HepG2 (cell line): Measurements from ENCODE around the gene OPA3. TPM values are rescaled to one million over a fixed set of nuclear protein-coding genes. Genes with fewer than 3 reads are reported as not detected.

Experiments used
- CEBPB ChIP-seq: IDR thresholded peaks from 2 replicates; pipeline ENCODE4 v1.6.1; 2011; ENCODE audit warnings: low read depth, low read length, improper control_type of control experiment, borderline replicate concordance
- FOXK2 ChIP-seq: fragments of 450-650 bp; IDR thresholded peaks from 2 replicates; pipeline ENCODE4 v1.6.1; 2016
- HNRNPH1 ChIP-seq: fragments of 200-400 bp; formaldehyde crosslinking; optimal IDR thresholded peaks from 2 replicates; pipeline ENCODE3; 2017; ENCODE audit warnings: mild to moderate bottlenecking, low read depth, low read length
- IRX3 ChIP-seq: sonication (generic); formaldehyde crosslinking; IDR thresholded peaks from 2 replicates; pipeline ENCODE4 v1.8.1; 2023; ENCODE audit warnings: mild to moderate bottlenecking, low read depth, missing genetic modification reagents, borderline replicate concordance
- MBD4 ChIP-seq: IDR thresholded peaks from 2 replicates; pipeline ENCODE4 v1.6.1; 2012; ENCODE audit warnings: low read length, inconsistent platforms, borderline replicate concordance
- MED1 ChIP-seq: sonication (generic); formaldehyde crosslinking; IDR thresholded peaks from 2 replicates; pipeline ENCODE4 v1.4.0; 2020; ENCODE audit warnings: missing genetic modification reagents
- MEF2D ChIP-seq: sonication (generic); formaldehyde crosslinking; IDR thresholded peaks from 2 replicates; pipeline ENCODE4 v1.5.1; 2020; ENCODE audit warnings: mild to moderate bottlenecking, missing genetic modification reagents
- MTF1 ChIP-seq: sonication (generic); formaldehyde crosslinking; IDR thresholded peaks from 2 replicates; pipeline ENCODE4 v1.5.0; 2020; ENCODE audit warnings: missing genetic modification reagents
- NFKBIZ ChIP-seq: IDR thresholded peaks from 2 replicates; pipeline ENCODE4 v1.6.1; 2018; ENCODE audit warnings: missing genetic modification reagents, missing compliant biosample characterization
- SIX1 ChIP-seq: sonication (generic); formaldehyde crosslinking; IDR thresholded peaks from 2 replicates; pipeline ENCODE4 v1.4.0; 2020; ENCODE audit warnings: missing genetic modification reagents, borderline replicate concordance
- SP140L ChIP-seq: sonication (generic); formaldehyde crosslinking; IDR thresholded peaks from 2 replicates; pipeline ENCODE4 v1.4.0; 2020; ENCODE audit warnings: missing genetic modification reagents, borderline replicate concordance
- ZKSCAN8 ChIP-seq: IDR thresholded peaks from 2 replicates; pipeline ENCODE4 v1.6.1; 2016; ENCODE audit warnings: borderline replicate concordance, missing genetic modification reagents, missing compliant biosample characterization
- ZNF138 ChIP-seq: sonication (generic); formaldehyde crosslinking; IDR thresholded peaks from 2 replicates; pipeline ENCODE4 v1.5.0; 2020; ENCODE audit warnings: mild to moderate bottlenecking, low read depth, missing genetic modification reagents
- ZNF333 ChIP-seq: sonication (generic); formaldehyde crosslinking; IDR thresholded peaks from 2 replicates; pipeline ENCODE4 v1.4.0; 2020; ENCODE audit warnings: mild to moderate bottlenecking, missing genetic modification reagents, borderline replicate concordance
- ZNF562 ChIP-seq: sonication (generic); formaldehyde crosslinking; IDR thresholded peaks from 2 replicates; pipeline ENCODE4 v1.8.0; 2022; ENCODE audit warnings: missing genetic modification reagents, borderline replicate concordance
- ZNF570 ChIP-seq: sonication (generic); formaldehyde crosslinking; IDR thresholded peaks from 2 replicates; pipeline ENCODE4 v1.4.0; 2020; ENCODE audit warnings: mild to moderate bottlenecking, missing genetic modification reagents, borderline replicate concordance
- ZNF761 ChIP-seq: sonication (generic); formaldehyde crosslinking; conservative IDR thresholded peaks from 2 replicates; pipeline ENCODE4 v1.4.0; 2020; ENCODE audit warnings: mild to moderate bottlenecking, missing genetic modification reagents
- ZSCAN29 ChIP-seq: sonication (generic); formaldehyde crosslinking; conservative IDR thresholded peaks from 2 replicates; pipeline ENCODE4 v1.4.0; 2020; ENCODE audit warnings: mild to moderate bottlenecking, missing genetic modification reagents
- polyA plus RNA-seq, 8 experiments: library from polyadenylated mRNA; depleted of rRNA in 3 of 8; stranded (reverse) in 7 of 8; unstranded in 1 of 8; fragments of >200 nt; fragmentation: Illumina TruSeq in 4 of 8; extraction: Trizol in 4 of 8; gene quantifications; 2 replicates each; pipeline versions ENCODE4 v1.2.1 to v1.2.3, GENCODE V29; 2011 to 2016; ENCODE audit warnings: low read depth in 4 of 8, missing spikeins in 1 of 8, mixed read lengths in 1 of 8; ENCODE audit not compliant: insufficient read depth in 1 of 8
- total RNA-seq, 5 experiments: library from RNA; depleted of rRNA; stranded (reverse); fragments of >200 nt; fragmentation: Illumina TruSeq; extraction: Trizol; gene quantifications; 2 replicates each; pipeline ENCODE4 v1.2.3, GENCODE V29; 2016; ENCODE audit warnings: low read depth in 1 of 5
- TF ChIP-seq, protein P1 (sequence below): sonication (generic); formaldehyde crosslinking; IDR thresholded peaks from 2 replicates; pipeline ENCODE4 v1.5.1; 2020; ENCODE audit warnings: mild to moderate bottlenecking, missing genetic modification reagents, moderate library complexity
- TF ChIP-seq, protein P2 (sequence below): sonication (generic); formaldehyde crosslinking; IDR thresholded peaks from 2 replicates; pipeline ENCODE4 v1.4.0; 2020; ENCODE audit warnings: mild to moderate bottlenecking, missing genetic modification reagents
- TF ChIP-seq, protein P3 (sequence below): sonication (generic); formaldehyde crosslinking; IDR thresholded peaks from 2 replicates; pipeline ENCODE4 v1.5.0; 2020; ENCODE audit warnings: mild to moderate bottlenecking, low read depth, missing genetic modification reagents, borderline replicate concordance
- TF ChIP-seq, protein P4 (sequence below): IDR thresholded peaks from 2 replicates; pipeline ENCODE4 v1.6.1; 2016; ENCODE audit warnings: low read depth
- TF ChIP-seq, protein P5 (sequence below): sonication (generic); formaldehyde crosslinking; IDR thresholded peaks from 2 replicates; pipeline ENCODE4 v1.8.0; 2022; ENCODE audit warnings: mild to moderate bottlenecking, missing genetic modification reagents

Gene OPA3
- total and polyA plus RNA-seq, 2 of the 13 experiments (the other 11 are each of a cell fraction or from before 2014, with no cell fraction given) = 8.3 to 17.7 TPM

DNA sequence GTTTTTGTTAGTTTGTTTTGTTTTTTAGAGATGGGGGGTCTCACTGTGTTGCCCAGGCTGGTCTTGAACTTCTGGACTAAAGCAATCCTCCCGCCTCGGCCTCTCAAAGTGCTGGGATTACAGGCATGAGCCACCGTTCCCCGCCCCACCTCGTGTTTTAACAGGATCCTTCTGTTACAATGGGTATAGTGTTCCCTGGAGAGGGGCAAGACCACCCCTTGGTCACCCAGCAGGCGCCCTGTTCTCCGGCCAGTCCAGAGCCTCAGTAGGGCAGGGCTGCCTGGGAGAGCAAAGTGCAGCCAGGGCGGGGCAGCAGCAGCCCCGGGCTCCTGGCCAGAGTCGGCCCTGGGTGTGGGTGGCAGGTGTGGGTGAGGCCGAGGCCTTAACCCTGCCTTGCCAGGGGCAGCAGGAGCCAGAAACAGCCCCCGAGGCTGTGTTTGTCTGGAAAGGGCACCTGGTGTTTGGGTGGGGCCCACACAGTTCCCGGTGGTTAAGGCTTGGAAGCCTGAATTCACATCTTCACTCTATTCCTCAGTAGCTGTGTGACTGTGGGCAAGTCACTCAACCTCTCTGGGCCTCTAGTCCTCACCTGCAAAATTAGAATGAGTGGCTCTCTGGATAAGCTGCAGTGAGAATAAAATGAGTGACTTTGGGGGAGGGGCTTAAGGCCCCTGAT lies 70.1 kb downstream of the OPA3 start (continued):
- TF ChIP-seq, protein P1, sequence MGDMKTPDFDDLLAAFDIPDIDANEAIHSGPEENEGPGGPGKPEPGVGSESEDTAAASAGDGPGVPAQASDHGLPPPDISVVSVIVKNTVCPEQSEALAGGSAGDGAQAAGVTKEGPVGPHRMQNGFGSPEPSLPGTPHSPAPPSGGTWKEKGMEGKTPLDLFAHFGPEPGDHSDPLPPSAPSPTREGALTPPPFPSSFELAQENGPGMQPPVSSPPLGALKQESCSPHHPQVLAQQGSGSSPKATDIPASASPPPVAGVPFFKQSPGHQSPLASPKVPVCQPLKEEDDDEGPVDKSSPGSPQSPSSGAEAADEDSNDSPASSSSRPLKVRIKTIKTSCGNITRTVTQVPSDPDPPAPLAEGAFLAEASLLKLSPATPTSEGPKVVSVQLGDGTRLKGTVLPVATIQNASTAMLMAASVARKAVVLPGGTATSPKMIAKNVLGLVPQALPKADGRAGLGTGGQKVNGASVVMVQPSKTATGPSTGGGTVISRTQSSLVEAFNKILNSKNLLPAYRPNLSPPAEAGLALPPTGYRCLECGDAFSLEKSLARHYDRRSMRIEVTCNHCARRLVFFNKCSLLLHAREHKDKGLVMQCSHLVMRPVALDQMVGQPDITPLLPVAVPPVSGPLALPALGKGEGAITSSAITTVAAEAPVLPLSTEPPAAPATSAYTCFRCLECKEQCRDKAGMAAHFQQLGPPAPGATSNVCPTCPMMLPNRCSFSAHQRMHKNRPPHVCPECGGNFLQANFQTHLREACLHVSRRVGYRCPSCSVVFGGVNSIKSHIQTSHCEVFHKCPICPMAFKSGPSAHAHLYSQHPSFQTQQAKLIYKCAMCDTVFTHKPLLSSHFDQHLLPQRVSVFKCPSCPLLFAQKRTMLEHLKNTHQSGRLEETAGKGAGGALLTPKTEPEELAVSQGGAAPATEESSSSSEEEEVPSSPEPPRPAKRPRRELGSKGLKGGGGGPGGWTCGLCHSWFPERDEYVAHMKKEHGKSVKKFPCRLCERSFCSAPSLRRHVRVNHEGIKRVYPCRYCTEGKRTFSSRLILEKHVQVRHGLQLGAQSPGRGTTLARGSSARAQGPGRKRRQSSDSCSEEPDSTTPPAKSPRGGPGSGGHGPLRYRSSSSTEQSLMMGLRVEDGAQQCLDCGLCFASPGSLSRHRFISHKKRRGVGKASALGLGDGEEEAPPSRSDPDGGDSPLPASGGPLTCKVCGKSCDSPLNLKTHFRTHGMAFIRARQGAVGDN (CRISPR knock-in tag) = peak; percentile 91
- TF ChIP-seq IRX3 (CRISPR knock-in tag) (no peak), HNRNPH1 (no peak), MED1 (CRISPR knock-in tag) (peak; percentile 71), FOXK2 (no peak), ZKSCAN8 (CRISPR knock-in tag) (no peak), MEF2D (CRISPR knock-in tag) (0 out of 2 replicates have a peak, but pooled peaks have one; percentile 44), ZNF761 (CRISPR knock-in tag) (no peak), SP140L (CRISPR knock-in tag) (no peak), MBD4 (no peak), ZSCAN29 (CRISPR knock-in tag) (no peak; the same call in 1 of the 2 replicates), ZNF138 (CRISPR knock-in tag) (no peak), CEBPB (no peak), NFKBIZ (CRISPR knock-in tag) (peak; percentile 54; the same call in 1 of the 2 replicates), ZNF562 (no peak), SIX1 (CRISPR knock-in tag) (peak; percentile 17; the same call in 1 of the 2 replicates), ZNF333 (CRISPR knock-in tag) (no peak), ZNF570 (no peak), MTF1 (CRISPR knock-in tag) (no peak)
- TF ChIP-seq, protein P2, sequence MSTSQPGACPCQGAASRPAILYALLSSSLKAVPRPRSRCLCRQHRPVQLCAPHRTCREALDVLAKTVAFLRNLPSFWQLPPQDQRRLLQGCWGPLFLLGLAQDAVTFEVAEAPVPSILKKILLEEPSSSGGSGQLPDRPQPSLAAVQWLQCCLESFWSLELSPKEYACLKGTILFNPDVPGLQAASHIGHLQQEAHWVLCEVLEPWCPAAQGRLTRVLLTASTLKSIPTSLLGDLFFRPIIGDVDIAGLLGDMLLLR (CRISPR knock-in tag) = no peak
- TF ChIP-seq, protein P3, sequence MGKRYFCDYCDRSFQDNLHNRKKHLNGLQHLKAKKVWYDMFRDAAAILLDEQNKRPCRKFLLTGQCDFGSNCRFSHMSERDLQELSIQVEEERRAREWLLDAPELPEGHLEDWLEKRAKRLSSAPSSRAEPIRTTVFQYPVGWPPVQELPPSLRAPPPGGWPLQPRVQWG (CRISPR knock-in tag) = no peak
- TF ChIP-seq, protein P4, sequence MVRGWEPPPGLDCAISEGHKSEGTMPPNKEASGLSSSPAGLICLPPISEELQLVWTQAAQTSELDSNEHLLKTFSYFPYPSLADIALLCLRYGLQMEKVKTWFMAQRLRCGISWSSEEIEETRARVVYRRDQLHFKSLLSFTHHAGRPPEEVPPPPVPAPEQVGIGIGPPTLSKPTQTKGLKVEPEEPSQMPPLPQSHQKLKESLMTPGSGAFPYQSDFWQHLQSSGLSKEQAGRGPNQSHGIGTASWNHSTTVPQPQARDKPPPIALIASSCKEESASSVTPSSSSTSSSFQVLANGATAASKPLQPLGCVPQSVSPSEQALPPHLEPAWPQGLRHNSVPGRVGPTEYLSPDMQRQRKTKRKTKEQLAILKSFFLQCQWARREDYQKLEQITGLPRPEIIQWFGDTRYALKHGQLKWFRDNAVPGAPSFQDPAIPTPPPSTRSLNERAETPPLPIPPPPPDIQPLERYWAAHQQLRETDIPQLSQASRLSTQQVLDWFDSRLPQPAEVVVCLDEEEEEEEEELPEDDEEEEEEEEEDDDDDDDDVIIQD (CRISPR knock-in tag) = no peak; the same call in 1 of the 2 replicates
- TF ChIP-seq, protein P5, sequence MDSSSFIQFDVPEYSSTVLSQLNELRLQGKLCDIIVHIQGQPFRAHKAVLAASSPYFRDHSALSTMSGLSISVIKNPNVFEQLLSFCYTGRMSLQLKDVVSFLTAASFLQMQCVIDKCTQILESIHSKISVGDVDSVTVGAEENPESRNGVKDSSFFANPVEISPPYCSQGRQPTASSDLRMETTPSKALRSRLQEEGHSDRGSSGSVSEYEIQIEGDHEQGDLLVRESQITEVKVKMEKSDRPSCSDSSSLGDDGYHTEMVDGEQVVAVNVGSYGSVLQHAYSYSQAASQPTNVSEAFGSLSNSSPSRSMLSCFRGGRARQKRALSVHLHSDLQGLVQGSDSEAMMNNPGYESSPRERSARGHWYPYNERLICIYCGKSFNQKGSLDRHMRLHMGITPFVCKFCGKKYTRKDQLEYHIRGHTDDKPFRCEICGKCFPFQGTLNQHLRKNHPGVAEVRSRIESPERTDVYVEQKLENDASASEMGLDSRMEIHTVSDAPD (CRISPR knock-in tag) = no peak
